ENCODE results near the gene KCNAB1.

GRCh38 chr3:156480949-156481348, 360.6 kb downstream of the KCNAB1 start:
- TF ChIP-seq CTCF (conservative IDR thresholded peaks at IDR 0.05; ENCODE audit: low read length): no peak
- TF ChIP-seq EZH2phosphoT487 (IDR thresholded peaks at IDR 0.05; ENCODE audit: borderline replicate concordance): no peak

Data from Loucy (cell line).